ENCODE measurements around the gene MRPS27. TPM values are rescaled to one million over a fixed set of nuclear protein-coding genes. Genes with fewer than 3 reads are reported as not detected.

The MRPS27 gene
- total and polyA plus RNA-seq, 10 donors = 23.5 to 55.5 (median 42.6) TPM

- H3K4me3 ChIP-seq = no peak overlapping the region
- no peaks in the 10 kb centered on the region for H3K27me3 ChIP-seq (replicated peaks in 1 of 7)
- intact Hi-C loops (cut with DNase I; ENCODE audit: low total_unique reads) = no loop called here
- H3K9me3 ChIP-seq = no peaks in the 10 kb centered on the region
- WGBS, 5 donors = 93 to 98% (median 97%) methylated on average over 5 of the region's 5 CpGs
- TF ChIP-seq POLR2A (IDR thresholded peaks at IDR 0.05) = no peak
- TF ChIP-seq POLR2AphosphoS5 (IDR thresholded peaks at IDR 0.05) = no peak
- TF ChIP-seq CTCF (IDR thresholded peaks at IDR 0.05 in 8 of 11, conservative IDR thresholded peaks at IDR 0.05 in 3 of 11) = no peak
- H3K36me3 ChIP-seq = peaks cover 0 to 19% (median 0%) of the 10 kb centered on the region in 6 donors
- DNase-seq = no peak
- no peak overlapping the region for H3K27ac ChIP-seq
- no peaks in the 10 kb centered on the region for H3K4me1 ChIP-seq
Measured at GRCh38 chr5:72265032-72265877, 54.8 kb downstream of the MRPS27 start.

- no peak for DNase-seq
- no peaks in the 10 kb centered on the region for H3K27me3 ChIP-seq (replicated peaks in 1 of 7)
- WGBS, 5 donors = 95 to 98% (median 97%) methylated on average over 2 of the region's 2 CpGs
- peaks cover 0 to 18% (median 0%) of the 10 kb centered on the region in 6 donors for H3K4me1 ChIP-seq
- H3K27ac ChIP-seq = no peak overlapping the region
- H3K4me3 ChIP-seq = no peak overlapping the region
- intact Hi-C loops (cut with DNase I; ENCODE audit: low total_unique reads) = no loop called here
- TF ChIP-seq CTCF (IDR thresholded peaks at IDR 0.05 in 8 of 11, conservative IDR thresholded peaks at IDR 0.05 in 3 of 11) = no peak
- TF ChIP-seq POLR2AphosphoS5 (IDR thresholded peaks at IDR 0.05) = no peak
- no peak for TF ChIP-seq POLR2A (IDR thresholded peaks at IDR 0.05)
- H3K9me3 ChIP-seq = no peaks in the 10 kb centered on the region
- peaks cover 0 to 26% (median 0%) of the 10 kb centered on the region in 6 donors for H3K36me3 ChIP-seq
Measured at GRCh38 chr5:72256536-72256935, 63.5 kb downstream of the MRPS27 start.

- Histone ChIP-seq H3K4me1 (peaks cover 0 to 18% (median 0%) of the 10 kb centered on the region in 6 donors), H3K36me3 (peaks cover 0 to 20% (median 0%) of the 10 kb centered on the region in 6 donors), H3K27ac (no peak overlapping the region), H3K9me3 (no peaks in the 10 kb centered on the region), H3K4me3 (no peak overlapping the region), H3K27me3 (replicated peaks in 1 of 7) (no peaks in the 10 kb centered on the region)
- TF ChIP-seq POLR2A (IDR thresholded peaks at IDR 0.05) = no peak
- no peak for TF ChIP-seq CTCF (IDR thresholded peaks at IDR 0.05 in 8 of 11, conservative IDR thresholded peaks at IDR 0.05 in 3 of 11)
- TF ChIP-seq POLR2AphosphoS5 (IDR thresholded peaks at IDR 0.05) = no peak
- intact Hi-C loops (cut with DNase I; ENCODE audit: low total_unique reads) = no loop called here
- WGBS, 5 donors = 91 to 97% (median 94%) methylated on average over 2 of the region's 2 CpGs
- no peak for DNase-seq
Measured at GRCh38 chr5:72255670-72256069, 64.4 kb downstream of the MRPS27 start.

- Histone ChIP-seq H3K27me3 (replicated peaks in 1 of 7) (no peaks in the 10 kb centered on the region), H3K4me1 (peaks cover 0 to 18% (median 0%) of the 10 kb centered on the region in 6 donors), H3K36me3 (peaks cover 0 to 19% (median 0%) of the 10 kb centered on the region in 6 donors), H3K27ac (no peak overlapping the region), H3K9me3 (no peaks in the 10 kb centered on the region), H3K4me3 (no peak overlapping the region)
- DNase-seq = no peak
- intact Hi-C loops (cut with DNase I; ENCODE audit: low total_unique reads) = no loop called here
- TF ChIP-seq POLR2AphosphoS5 (IDR thresholded peaks at IDR 0.05) (no peak), POLR2A (IDR thresholded peaks at IDR 0.05) (no peak), CTCF (IDR thresholded peaks at IDR 0.05 in 8 of 11, conservative IDR thresholded peaks at IDR 0.05 in 3 of 11) (no peak)
- 95 to 99% (median 97%) methylated on average over 3 of the region's 3 CpGs for WGBS, 5 donors
Measured at GRCh38 chr5:72255237-72255636, 64.8 kb downstream of the MRPS27 start.

All from spleen (tissue), 11 donors.